GM18502 (cell line): Measurements from ENCODE around the gene KCNQ5.

Source experiments
- ATAC-seq: cut with Tn5 transposase; IDR thresholded peaks from one replicate; pipeline ENCODE4 v1.9.1; 2021; ENCODE audit warnings: mild to moderate bottlenecking; ENCODE audit not compliant: unreplicated experiment, poor library complexity

The KCNQ5 gene

GRCh38 chr6:72826037-72826436 lies 204.2 kb downstream of the KCNQ5 start:
- no peak for ATAC-seq

GRCh38 chr6:72826744-72827438 lies 205.0 kb downstream of the KCNQ5 start:
- ATAC-seq, result no peak

- no peak for ATAC-seq
Observed at GRCh38 chr6:72828904-72829303, 207.0 kb downstream of the KCNQ5 start.

- ATAC-seq, result no peak
Observed at GRCh38 chr6:72832271-72832670, 210.4 kb downstream of the KCNQ5 start.

- no peak for ATAC-seq
Observed at GRCh38 chr6:72835749-72836148, 213.9 kb downstream of the KCNQ5 start.

GRCh38 chr6:72836971-72837370 lies 215.1 kb downstream of the KCNQ5 start:
- no peak for ATAC-seq

GRCh38 chr6:72841195-72841594 lies 219.3 kb downstream of the KCNQ5 start:
- no peak for ATAC-seq

GRCh38 chr6:72842140-72842539 lies 220.3 kb downstream of the KCNQ5 start:
- no peak for ATAC-seq

GRCh38 chr6:72844614-72845013 lies 222.8 kb downstream of the KCNQ5 start:
- ATAC-seq, result no peak

- ATAC-seq, result no peak
Observed at GRCh38 chr6:72849346-72849745, 227.5 kb downstream of the KCNQ5 start.

GRCh38 chr6:72850040-72850439 lies 228.2 kb downstream of the KCNQ5 start:
- no peak for ATAC-seq

GRCh38 chr6:72850469-72850868 lies 228.6 kb downstream of the KCNQ5 start:
- ATAC-seq, result no peak

- ATAC-seq, result no peak
Observed at GRCh38 chr6:72855471-72855870, 233.6 kb downstream of the KCNQ5 start.

- ATAC-seq, result no peak
Observed at GRCh38 chr6:72856801-72857200, 234.9 kb downstream of the KCNQ5 start.

- no peak for ATAC-seq
Observed at GRCh38 chr6:72857791-72858585, 236.1 kb downstream of the KCNQ5 start.

GRCh38 chr6:72861059-72861458 lies 239.2 kb downstream of the KCNQ5 start:
- no peak for ATAC-seq

- ATAC-seq, result peak; percentile 83
Observed at GRCh38 chr6:72861935-72862432, 240.1 kb downstream of the KCNQ5 start.

GRCh38 chr6:72863131-72863530 lies 241.3 kb downstream of the KCNQ5 start:
- no peak for ATAC-seq

- ATAC-seq, result no peak
Observed at GRCh38 chr6:72864236-72864635, 242.4 kb downstream of the KCNQ5 start.

GRCh38 chr6:72864799-72865198 lies 242.9 kb downstream of the KCNQ5 start:
- no peak for ATAC-seq

- no peak for ATAC-seq
Observed at GRCh38 chr6:72865467-72865866, 243.6 kb downstream of the KCNQ5 start.

- no peak for ATAC-seq
Observed at GRCh38 chr6:72869621-72870020, 247.8 kb downstream of the KCNQ5 start.
